AG09309 (cell line): ENCODE measurements around the gene MAN2A1.
"Not testable (repeated sequence)": the region's sequence is repeated elsewhere in the genome, so short reads cannot be mapped to it uniquely, and the experiment has no call there.

Experiments used
- DNase-seq: peaks from one replicate; pipeline ENCODE4 v3.0.0-alpha.2; 2010; ENCODE audit warnings: low read depth
- H3K4me3 ChIP-seq: 2 replicates; pipeline ENCODE4 v1.5.1; 2011; ENCODE audit warnings: mild to moderate bottlenecking, low read depth, low read length, moderate library complexity; ENCODE audit not compliant: control insufficient read depth
- CTCF ChIP-seq: IDR thresholded peaks from 2 replicates; pipeline ENCODE4 v1.5.1; 2011; ENCODE audit warnings: mild to moderate bottlenecking, low read depth, low read length, inconsistent platforms; ENCODE audit not compliant: insufficient read depth, control insufficient read depth; ENCODE audit errors: missing control alignments

MAN2A1 gene

GRCh38 chr5:109754319-109754718, 64.6 kb downstream of the MAN2A1 start:
- H3K4me3 ChIP-seq = no peak overlapping the region
- TF ChIP-seq CTCF = no peak
- DNase-seq = no peak

- H3K4me3 ChIP-seq = no peak overlapping the region
- no peak for DNase-seq
- TF ChIP-seq CTCF = no peak
Measured at GRCh38 chr5:109755761-109756160, 66.0 kb downstream of the MAN2A1 start.

GRCh38 chr5:109756543-109757185, 66.9 kb downstream of the MAN2A1 start:
- no peak overlapping the region for H3K4me3 ChIP-seq
- no peak for TF ChIP-seq CTCF
- no peak for DNase-seq

GRCh38 chr5:109757490-109757889, 67.8 kb downstream of the MAN2A1 start:
- no peak for DNase-seq
- no peak for TF ChIP-seq CTCF

GRCh38 chr5:109759306-109759705, 69.6 kb downstream of the MAN2A1 start:
- no peak for TF ChIP-seq CTCF
- no peak for DNase-seq
- H3K4me3 ChIP-seq = no peak overlapping the region

More at GRCh38 chr5:109757490-109757889, 67.8 kb downstream of the MAN2A1 start:
- H3K4me3 ChIP-seq = no peak overlapping the region

GRCh38 chr5:109760130-109760529, 70.4 kb downstream of the MAN2A1 start:
- not testable (repeated sequence) for H3K4me3 ChIP-seq, DNase-seq

- no peak for TF ChIP-seq CTCF
- DNase-seq = no peak
- H3K4me3 ChIP-seq = no peak overlapping the region
Measured at GRCh38 chr5:109762821-109763220, 73.1 kb downstream of the MAN2A1 start.
